ENCODE data around the gene MED17.

DNA sequence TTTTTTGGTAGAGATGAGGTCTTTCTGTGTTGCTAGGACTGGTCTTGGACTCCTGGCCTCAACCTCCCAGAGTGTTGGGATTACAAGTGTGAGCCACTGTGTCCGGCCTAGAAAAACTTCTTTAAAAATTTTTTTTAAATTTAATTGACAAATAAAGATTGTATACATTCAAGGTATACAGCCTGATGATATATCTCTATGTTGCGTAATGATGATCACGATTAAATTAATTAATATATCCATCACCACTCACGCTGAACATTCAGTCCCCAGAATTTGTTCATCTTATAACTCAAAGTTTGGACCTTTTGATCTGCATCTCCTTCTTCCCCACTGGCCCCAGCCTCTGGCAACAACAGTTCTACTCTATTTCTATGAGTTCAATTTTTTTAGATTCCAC is 39.1 kb downstream of the MED17 start:
- no peak for TF ChIP-seq SP1 (IDR thresholded peaks at IDR 0.05)
- TF ChIP-seq ZNF384 (IDR thresholded peaks at IDR 0.05) = no peak
- TF ChIP-seq, protein P1, sequence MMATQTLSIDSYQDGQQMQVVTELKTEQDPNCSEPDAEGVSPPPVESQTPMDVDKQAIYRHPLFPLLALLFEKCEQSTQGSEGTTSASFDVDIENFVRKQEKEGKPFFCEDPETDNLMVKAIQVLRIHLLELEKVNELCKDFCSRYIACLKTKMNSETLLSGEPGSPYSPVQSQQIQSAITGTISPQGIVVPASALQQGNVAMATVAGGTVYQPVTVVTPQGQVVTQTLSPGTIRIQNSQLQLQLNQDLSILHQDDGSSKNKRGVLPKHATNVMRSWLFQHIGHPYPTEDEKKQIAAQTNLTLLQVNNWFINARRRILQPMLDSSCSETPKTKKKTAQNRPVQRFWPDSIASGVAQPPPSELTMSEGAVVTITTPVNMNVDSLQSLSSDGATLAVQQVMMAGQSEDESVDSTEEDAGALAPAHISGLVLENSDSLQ (IDR thresholded peaks at IDR 0.05) = no peak
- TF ChIP-seq FOXM1 (IDR thresholded peaks at IDR 0.05; ENCODE audit: borderline replicate concordance) = no peak
- no peak for TF ChIP-seq ELF4 (IDR thresholded peaks at IDR 0.05)
- TF ChIP-seq FOXK2 (IDR thresholded peaks at IDR 0.05) = no peak
- TF ChIP-seq BHLHE40 (IDR thresholded peaks at IDR 0.05; ENCODE audit: borderline replicate concordance) = no peak
- no peak for TF ChIP-seq CTBP1 (IDR thresholded peaks at IDR 0.05; ENCODE audit: borderline replicate concordance)
- no peak for TF ChIP-seq L3MBTL2 (conservative IDR thresholded peaks at IDR 0.05)
- TF ChIP-seq LEF1 (IDR thresholded peaks at IDR 0.05; ENCODE audit: borderline replicate concordance) = no peak
- no peak for TF ChIP-seq ARNT (IDR thresholded peaks at IDR 0.05)
- no peak for TF ChIP-seq NFRKB (IDR thresholded peaks at IDR 0.05)
- TF ChIP-seq TARDBP (IDR thresholded peaks at IDR 0.05) = no peak
- no peak for TF ChIP-seq HDGF (IDR thresholded peaks at IDR 0.05; ENCODE audit: borderline replicate concordance)
